ENCODE measurements around the gene KLHDC3.

DNA sequence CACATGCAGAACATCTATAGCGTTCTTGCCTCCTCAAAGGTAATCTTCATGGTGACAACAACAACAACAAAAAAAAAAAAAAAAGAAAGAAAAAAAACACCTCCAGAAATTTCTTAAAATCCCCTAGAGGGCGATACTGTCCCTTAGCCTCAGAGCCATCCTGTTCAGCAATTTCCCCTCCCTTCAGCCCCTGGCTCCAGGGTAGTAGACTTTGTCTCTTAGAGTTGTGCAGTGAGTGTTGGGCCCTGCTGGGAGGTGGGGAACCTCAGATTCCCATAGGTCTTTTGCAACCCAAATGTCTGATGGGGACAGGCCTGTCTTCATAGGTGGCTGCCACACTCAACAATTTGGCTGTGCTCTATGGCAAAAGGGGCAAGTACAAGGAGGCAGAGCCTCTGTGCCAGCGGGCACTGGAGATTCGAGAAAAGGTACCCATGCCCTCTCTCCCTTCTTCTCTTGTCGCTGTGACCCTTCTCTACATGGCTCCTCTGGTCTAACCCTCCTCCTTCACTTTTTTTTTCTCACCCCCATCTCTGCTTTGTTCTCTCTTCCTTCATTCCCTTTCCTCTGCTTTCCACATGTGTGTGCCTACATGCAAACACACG lies 56.1 kb downstream of the KLHDC3 start:
- TF ChIP-seq, protein P1, sequence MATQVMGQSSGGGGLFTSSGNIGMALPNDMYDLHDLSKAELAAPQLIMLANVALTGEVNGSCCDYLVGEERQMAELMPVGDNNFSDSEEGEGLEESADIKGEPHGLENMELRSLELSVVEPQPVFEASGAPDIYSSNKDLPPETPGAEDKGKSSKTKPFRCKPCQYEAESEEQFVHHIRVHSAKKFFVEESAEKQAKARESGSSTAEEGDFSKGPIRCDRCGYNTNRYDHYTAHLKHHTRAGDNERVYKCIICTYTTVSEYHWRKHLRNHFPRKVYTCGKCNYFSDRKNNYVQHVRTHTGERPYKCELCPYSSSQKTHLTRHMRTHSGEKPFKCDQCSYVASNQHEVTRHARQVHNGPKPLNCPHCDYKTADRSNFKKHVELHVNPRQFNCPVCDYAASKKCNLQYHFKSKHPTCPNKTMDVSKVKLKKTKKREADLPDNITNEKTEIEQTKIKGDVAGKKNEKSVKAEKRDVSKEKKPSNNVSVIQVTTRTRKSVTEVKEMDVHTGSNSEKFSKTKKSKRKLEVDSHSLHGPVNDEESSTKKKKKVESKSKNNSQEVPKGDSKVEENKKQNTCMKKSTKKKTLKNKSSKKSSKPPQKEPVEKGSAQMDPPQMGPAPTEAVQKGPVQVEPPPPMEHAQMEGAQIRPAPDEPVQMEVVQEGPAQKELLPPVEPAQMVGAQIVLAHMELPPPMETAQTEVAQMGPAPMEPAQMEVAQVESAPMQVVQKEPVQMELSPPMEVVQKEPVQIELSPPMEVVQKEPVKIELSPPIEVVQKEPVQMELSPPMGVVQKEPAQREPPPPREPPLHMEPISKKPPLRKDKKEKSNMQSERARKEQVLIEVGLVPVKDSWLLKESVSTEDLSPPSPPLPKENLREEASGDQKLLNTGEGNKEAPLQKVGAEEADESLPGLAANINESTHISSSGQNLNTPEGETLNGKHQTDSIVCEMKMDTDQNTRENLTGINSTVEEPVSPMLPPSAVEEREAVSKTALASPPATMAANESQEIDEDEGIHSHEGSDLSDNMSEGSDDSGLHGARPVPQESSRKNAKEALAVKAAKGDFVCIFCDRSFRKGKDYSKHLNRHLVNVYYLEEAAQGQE (IDR thresholded peaks at IDR 0.05; ENCODE audit: unreplicated experiment): no peak
- no peak for TF ChIP-seq EZH2phosphoT487 (IDR thresholded peaks at IDR 0.05; ENCODE audit: unreplicated experiment)
